ENCODE data around the gene ZNF628.

DNA sequence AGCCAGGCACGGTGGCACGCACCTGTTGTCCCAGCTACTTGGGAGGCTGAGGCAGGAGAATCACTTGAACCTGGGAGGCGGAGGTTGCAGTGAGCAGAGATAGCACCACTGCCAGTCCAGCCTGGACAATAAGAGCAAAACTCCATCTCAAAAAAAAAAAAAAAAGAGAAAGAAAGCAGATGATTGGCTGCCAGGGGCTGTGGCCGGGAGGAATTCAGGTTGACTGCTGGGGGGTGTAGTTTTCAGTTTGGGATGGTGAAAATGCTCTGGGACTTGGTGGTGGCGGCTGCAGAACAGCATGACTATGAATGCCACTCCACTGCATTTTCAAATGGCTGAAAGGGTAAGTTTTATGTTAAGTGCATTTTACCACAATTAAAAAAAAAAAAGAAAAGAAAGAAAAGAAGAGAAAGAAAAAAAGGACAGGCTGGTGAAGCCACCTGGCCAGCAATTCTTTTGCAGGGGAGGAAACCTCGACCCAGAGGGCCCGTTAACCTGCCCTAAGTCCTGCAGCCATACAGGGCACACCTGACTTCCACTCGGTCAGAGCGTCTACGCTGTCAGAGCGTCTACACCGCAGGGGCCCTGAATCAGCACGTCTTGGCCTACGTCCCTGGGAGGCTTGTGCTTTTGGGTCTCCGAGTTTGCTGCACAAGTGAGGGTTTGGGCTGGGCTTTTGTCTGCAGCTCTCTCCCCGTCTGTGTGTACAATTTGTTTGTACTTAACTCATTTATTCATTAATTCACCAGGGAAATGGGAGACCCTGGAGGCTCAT is 18.5 kb upstream of the ZNF628 start:
- TF ChIP-seq, protein P1, sequence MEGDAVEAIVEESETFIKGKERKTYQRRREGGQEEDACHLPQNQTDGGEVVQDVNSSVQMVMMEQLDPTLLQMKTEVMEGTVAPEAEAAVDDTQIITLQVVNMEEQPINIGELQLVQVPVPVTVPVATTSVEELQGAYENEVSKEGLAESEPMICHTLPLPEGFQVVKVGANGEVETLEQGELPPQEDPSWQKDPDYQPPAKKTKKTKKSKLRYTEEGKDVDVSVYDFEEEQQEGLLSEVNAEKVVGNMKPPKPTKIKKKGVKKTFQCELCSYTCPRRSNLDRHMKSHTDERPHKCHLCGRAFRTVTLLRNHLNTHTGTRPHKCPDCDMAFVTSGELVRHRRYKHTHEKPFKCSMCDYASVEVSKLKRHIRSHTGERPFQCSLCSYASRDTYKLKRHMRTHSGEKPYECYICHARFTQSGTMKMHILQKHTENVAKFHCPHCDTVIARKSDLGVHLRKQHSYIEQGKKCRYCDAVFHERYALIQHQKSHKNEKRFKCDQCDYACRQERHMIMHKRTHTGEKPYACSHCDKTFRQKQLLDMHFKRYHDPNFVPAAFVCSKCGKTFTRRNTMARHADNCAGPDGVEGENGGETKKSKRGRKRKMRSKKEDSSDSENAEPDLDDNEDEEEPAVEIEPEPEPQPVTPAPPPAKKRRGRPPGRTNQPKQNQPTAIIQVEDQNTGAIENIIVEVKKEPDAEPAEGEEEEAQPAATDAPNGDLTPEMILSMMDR (IDR thresholded peaks at IDR 0.05): no peak
- no peak for TF ChIP-seq EZH2 (IDR thresholded peaks at IDR 0.05; ENCODE audit: borderline replicate concordance, insufficient read depth, low read depth, low read length, poor library complexity, severe bottlenecking)
